B cell (primary cell): Measurements from ENCODE around the gene KIAA0232. TPM values are rescaled to one million over a fixed set of nuclear protein-coding genes. Genes with fewer than 3 reads are reported as not detected.

Experiments
- ATAC-seq: fragments of 200-7000 bp; cut with Tn5 transposase; one replicate; pipeline ENCODE4 v1.10.0; 2021; ENCODE audit warnings: low read depth, mild to moderate bottlenecking, moderate number of reproducible peaks, moderate library complexity
- CTCF ChIA-PET: fragments of 350-600 bp; sonication (Branson Sonifier 250); formaldehyde crosslinking; loops from one replicate; lab custom pipeline; 2021; ENCODE audit warnings: antibody characterized with exemption, inconsistent platforms; lab: Charles Lee
- POLR2A ChIA-PET: fragments of 350-600 bp; sonication (Branson Sonifier 250); formaldehyde crosslinking; loops from one replicate; lab custom pipeline; 2021; ENCODE audit warnings: antibody characterized with exemption; lab: Charles Lee
- DNase-seq: peaks from one replicate; pipeline ENCODE4 v3.0.0; 2013
- H2AFZ ChIP-seq: 2 replicates; pipeline ENCODE4 v1.6.1; 2012; ENCODE audit warnings: mild to moderate bottlenecking, low read depth, low read length; ENCODE audit not compliant: insufficient read depth, poor library complexity, severe bottlenecking
- H3K27ac ChIP-seq, 2 donors: 1 replicate in 1 of 2; 2 replicates in 1 of 2; pipeline ENCODE4 v1.5.1; 2012 to 2013; ENCODE audit warnings: low read length in 2 of 2, mild to moderate bottlenecking in 2 of 2, moderate library complexity in 1 of 2
- H3K27me3 ChIP-seq, 4 experiments: fragments of 200-600 bp in 1 of 4; sonication (generic) in 1 of 4; replicated peaks in 1 of 4; 1 replicate in 2 of 4; 2 replicates in 2 of 4; pipeline versions ENCODE4 v1.6.1 to v1.7.0; 2013 to 2016; ENCODE audit warnings: low read length in 3 of 4, mild to moderate bottlenecking in 2 of 4, mixed read lengths in 1 of 4, moderate library complexity in 1 of 4; ENCODE audit not compliant: insufficient read depth in 4 of 4, control insufficient read depth in 3 of 4; ENCODE audit errors: control extremely low read depth in 1 of 4
- H3K36me3 ChIP-seq, 2 experiments: replicated peaks in 1 of 2; 1 replicate in 1 of 2; 2 replicates in 1 of 2; pipeline versions ENCODE4 v1.6.1 to v1.7.1; 2013; ENCODE audit warnings: low read length in 1 of 2; ENCODE audit not compliant: insufficient read depth in 2 of 2, control insufficient read depth in 1 of 2; ENCODE audit errors: control extremely low read depth in 1 of 2, extremely low read depth in 1 of 2
- H3K4me1 ChIP-seq, 2 donors: fragments of 200-600 bp in 1 of 2; sonication (generic) in 1 of 2; 1 replicate in 1 of 2; 2 replicates in 1 of 2; pipeline versions ENCODE4 v1.5.1 to v1.6.1; 2013 to 2017; ENCODE audit warnings: low read length in 2 of 2; ENCODE audit not compliant: control insufficient read depth in 2 of 2, insufficient read depth in 2 of 2
- H3K4me2 ChIP-seq: replicated peaks from 2 replicates; pipeline ENCODE3; 2012; ENCODE audit warnings: mild to moderate bottlenecking, low read depth, low read length; ENCODE audit not compliant: poor library complexity, severe bottlenecking
- H3K4me3 ChIP-seq, 5 experiments: fragments of 200-600 bp in 1 of 5; sonication (generic) in 1 of 5; 1 replicate in 3 of 5; 2 replicates in 2 of 5; pipeline versions ENCODE4 v1.5.1 to v1.7.0; 2011 to 2016; ENCODE audit warnings: low read length in 4 of 5, mild to moderate bottlenecking in 4 of 5, low read depth in 2 of 5, control low read depth in 1 of 5, moderate library complexity in 1 of 5; ENCODE audit not compliant: insufficient read depth in 1 of 5; ENCODE audit errors: control extremely low read depth in 1 of 5, extremely low read depth in 1 of 5
- H3K79me2 ChIP-seq: fragments of 200-600 bp; sonication (generic); one replicate; pipeline ENCODE4 v1.6.0; 2016; ENCODE audit warnings: low read length; ENCODE audit not compliant: control insufficient read depth, insufficient read depth
- H3K9ac ChIP-seq: fragments of 200-600 bp; sonication (generic); 2 replicates; pipeline ENCODE4 v1.6.1; 2017; ENCODE audit warnings: mild to moderate bottlenecking, low read length, moderate library complexity
- H3K9me3 ChIP-seq, 3 donors: one replicate each; pipeline versions ENCODE4 v1.6.1 to v1.7.1; 2013; ENCODE audit warnings: low read length in 2 of 3; ENCODE audit not compliant: control insufficient read depth in 2 of 3, insufficient read depth in 1 of 3; ENCODE audit errors: control extremely low read depth in 1 of 3
- H4K20me1 ChIP-seq: 2 replicates; pipeline ENCODE4 v1.6.0; 2012; ENCODE audit warnings: mild to moderate bottlenecking, low read length; ENCODE audit not compliant: insufficient read depth, control insufficient read depth, poor library complexity, severe bottlenecking
- H3K27ac Mint-ChIP-seq: one replicate; pipeline ENCODE4 v1.8.0; 2021; ENCODE audit warnings: mixed read lengths
- H3K27me3 Mint-ChIP-seq: one replicate; pipeline ENCODE4 v1.8.0; 2021; ENCODE audit warnings: mixed read lengths
- H3K4me1 Mint-ChIP-seq: one replicate; pipeline ENCODE4 v1.8.0; 2021; ENCODE audit warnings: mixed read lengths
- H3K4me3 Mint-ChIP-seq: one replicate; pipeline ENCODE4 v1.8.0; 2021; ENCODE audit warnings: mixed read lengths
- H3K9me3 Mint-ChIP-seq: one replicate; pipeline ENCODE4 v1.8.0; 2022; ENCODE audit warnings: mixed read lengths; ENCODE audit not compliant: insufficient read depth
- CTCF ChIP-seq: fragments of 200-600 bp; IDR thresholded peaks from one replicate; pipeline ENCODE4 v1.8.0; 2022; ENCODE audit warnings: antibody characterized with exemption, mild to moderate bottlenecking
- EZH2 ChIP-seq: IDR thresholded peaks from 2 replicates; pipeline ENCODE4 v1.6.1; 2012; ENCODE audit warnings: borderline replicate concordance, low read depth, mild to moderate bottlenecking, moderate library complexity, low read length; ENCODE audit not compliant: insufficient read depth, poor library complexity, severe bottlenecking
- WGBS: methylation state at CpG from one replicate; pipeline ENCODE4 v1.1.5; 2013; ENCODE audit warnings: missing lambda C conversion rate; ENCODE audit not compliant: insufficient coverage; 5-methylcytosine and 5-hydroxymethylcytosine counted together
- intact Hi-C: fragments of 100-400 bp; cut with micrococcal nuclease; formaldehyde crosslinking; loops from one replicate; pipeline ENCODE4 v1.10.0; 2022
- polyA plus RNA-seq: library from polyadenylated mRNA; depleted of rRNA; stranded (reverse); fragments of >200 nt; gene quantifications from 2 replicates; pipeline ENCODE4 v1.2.3, GENCODE V29; 2012
- total RNA-seq, 2 donors: library from RNA; stranded (reverse); fragments of 120-200 nt in 1 of 2; gene quantifications; 1 replicate in 1 of 2; 2 replicates in 1 of 2; pipeline versions ENCODE4 v1.2.3 to v1.2.4, GENCODE V29; 2013 to 2022

KIAA0232 gene
- total and polyA plus RNA-seq, 2 donors (not counting 1 experiment from before 2014, with no cell fraction given): 2.9 to 20.8 TPM

GRCh38 chr4:6926681-6927478, 144.4 kb downstream of the KIAA0232 start:
- Histone ChIP-seq H3K27ac (no peak overlapping the region), H3K4me2 (no peak overlapping the region), H3K9ac (no peak overlapping the region), H3K27me3 (no peaks in the 10 kb centered on the region), H3K79me2 (peaks cover 95% of the 10 kb centered on the region), H3K4me1 (peaks cover 0 to 9% of the 10 kb centered on the region in 2 donors), H2AFZ (no peak overlapping the region), H3K9me3 (no peaks in the 10 kb centered on the region), H3K4me3 (no peak overlapping the region), H4K20me1 (peaks cover 78% of the 10 kb centered on the region), H3K36me3 (peaks cover 0 to 34% of the 10 kb centered on the region in 2 experiments)
- intact Hi-C loops: no loop called here
- TF ChIP-seq CTCF (no peak), EZH2 (no peak)
- H3K4me1 Mint-ChIP-seq: peaks cover 24% of the 10 kb centered on the region
- H3K27ac Mint-ChIP-seq: no peak overlapping the region
- POLR2A ChIA-PET: no interaction called here
- H3K9me3 Mint-ChIP-seq: no peaks in the 10 kb centered on the region
- WGBS: 91% methylated on average over 7 of the region's 13 CpGs
- ATAC-seq (no peak), DNase-seq (no peak)
- no peak overlapping the region for H3K4me3 Mint-ChIP-seq
- CTCF ChIA-PET: no interaction called here
- H3K27me3 Mint-ChIP-seq: no peaks in the 10 kb centered on the region

- no peaks in the 10 kb centered on the region for H3K9me3 Mint-ChIP-seq
- Histone ChIP-seq H3K27me3 (no peaks in the 10 kb centered on the region), H3K27ac (no peak overlapping the region)
These were observed 145.6 kb downstream of the KIAA0232 start for GRCh38 chr4:6928081-6928480.

More at GRCh38 chr4:6928081-6928480, 145.6 kb downstream of the KIAA0232 start:
- Histone ChIP-seq H3K36me3 (peaks cover 0 to 34% of the 10 kb centered on the region in 2 experiments), H3K9ac (no peak overlapping the region), H3K4me1 (peaks cover 0 to 14% of the 10 kb centered on the region in 2 donors), H3K4me2 (no peak overlapping the region), H2AFZ (no peak overlapping the region), H3K79me2 (peaks cover 94% of the 10 kb centered on the region), H3K9me3 (no peaks in the 10 kb centered on the region), H4K20me1 (peaks cover 74% of the 10 kb centered on the region), H3K4me3 (no peak overlapping the region)
- 95% methylated on average over 4 of the region's 4 CpGs for WGBS
- ATAC-seq (no peak), DNase-seq (no peak)
- no peak overlapping the region for H3K4me3 Mint-ChIP-seq
- no peak overlapping the region for H3K27ac Mint-ChIP-seq
- intact Hi-C loops: no loop called here
- TF ChIP-seq CTCF (no peak), EZH2 (no peak)
- ChIA-PET POLR2A (no interaction called here), CTCF (no interaction called here)
- no peaks in the 10 kb centered on the region for H3K27me3 Mint-ChIP-seq
- H3K4me1 Mint-ChIP-seq: peaks cover 22% of the 10 kb centered on the region
